DOHH2 (cell line): ENCODE measurements around the gene LRMDA.

ENCODE experiments used
- H3F3A ChIP-seq: fragments of 200-600 bp; sonication (generic), shearing (Covaris generic); 2 replicates; pipeline ENCODE4 v1.6.0; 2016; ENCODE audit warnings: antibody characterized with exemption, mild to moderate bottlenecking; ENCODE audit not compliant: control insufficient read depth, insufficient read depth
- H3K27ac ChIP-seq: fragments of 200-600 bp; sonication (generic); 2 replicates; pipeline ENCODE4 v1.5.1; 2014; ENCODE audit warnings: low read depth, mild to moderate bottlenecking, low read length, moderate library complexity
- H3K27me3 ChIP-seq: fragments of 200-600 bp; sonication (generic); 2 replicates; pipeline ENCODE4 v1.6.1; 2014; ENCODE audit warnings: mild to moderate bottlenecking, low read length, mixed read lengths; ENCODE audit not compliant: control insufficient read depth
- H3K36me3 ChIP-seq: fragments of 200-600 bp; sonication (generic); 2 replicates; pipeline ENCODE4 v1.6.1; 2014; ENCODE audit warnings: mild to moderate bottlenecking, low read length, moderate library complexity, mixed read lengths; ENCODE audit not compliant: control insufficient read depth
- H3K4me1 ChIP-seq: fragments of 200-600 bp; sonication (generic); 2 replicates; pipeline ENCODE4 v1.6.1; 2014; ENCODE audit warnings: mild to moderate bottlenecking, low read length, mixed read lengths; ENCODE audit not compliant: control insufficient read depth
- H3K4me2 ChIP-seq: fragments of 200-600 bp; sonication (generic); 2 replicates; pipeline ENCODE4 v1.6.0; 2014; ENCODE audit warnings: mild to moderate bottlenecking, low read length, moderate library complexity
- H3K4me3 ChIP-seq: fragments of 200-600 bp; sonication (generic); 2 replicates; pipeline ENCODE4 v1.5.1; 2014; ENCODE audit warnings: mild to moderate bottlenecking, low read length, mixed read lengths
- H3K79me2 ChIP-seq: fragments of 200-600 bp; sonication (generic); 2 replicates; pipeline ENCODE4 v1.6.1; 2014; ENCODE audit warnings: mild to moderate bottlenecking, low read length, mixed read lengths; ENCODE audit not compliant: control insufficient read depth
- H3K9me2 ChIP-seq: fragments of 200-600 bp; sonication (generic); replicated peaks from 2 replicates; pipeline ENCODE4 v1.6.1; 2014; ENCODE audit warnings: mild to moderate bottlenecking, low read length, mixed read lengths; ENCODE audit not compliant: control insufficient read depth
- H3K9me3 ChIP-seq: fragments of 200-600 bp; sonication (generic); 2 replicates; pipeline ENCODE4 v1.6.1; 2014; ENCODE audit warnings: antibody characterized with exemption, low read length, mixed read lengths; ENCODE audit not compliant: control insufficient read depth, insufficient read depth
- H4K20me1 ChIP-seq: fragments of 200-600 bp; sonication (generic); 2 replicates; pipeline ENCODE4 v1.6.0; 2014; ENCODE audit warnings: low read depth, mild to moderate bottlenecking, antibody characterized with exemption, low read length, moderate library complexity; ENCODE audit not compliant: control insufficient read depth, insufficient read depth
- CTCF ChIP-seq: fragments of 200-600 bp; sonication (generic); IDR thresholded peaks from one replicate; pipeline ENCODE4 v1.5.1; 2014; ENCODE audit warnings: antibody characterized with exemption, mild to moderate bottlenecking, low read depth, low read length; ENCODE audit not compliant: poor library complexity, severe bottlenecking
- EZH2phosphoT487 ChIP-seq: fragments of 200-600 bp; sonication (generic); IDR thresholded peaks from 2 replicates; pipeline ENCODE4 v1.6.1; 2017; ENCODE audit warnings: borderline replicate concordance, mild to moderate bottlenecking, antibody characterized with exemption, low read length, moderate library complexity, mixed read lengths

LRMDA gene

GRCh38 chr10:75505293-75505692 lies 73.9 kb downstream of the LRMDA start:
- no peak overlapping the region for H3K4me2 ChIP-seq
- no peaks in the 10 kb centered on the region for H3K9me2 ChIP-seq

GRCh38 chr10:75505840-75506506 lies 74.5 kb downstream of the LRMDA start:
- no peaks in the 10 kb centered on the region for H3K79me2 ChIP-seq
- TF ChIP-seq EZH2phosphoT487 (no peak), CTCF (no peak)
- no peaks in the 10 kb centered on the region for H3K4me1 ChIP-seq
- H3K4me3 ChIP-seq, result no peak overlapping the region
- H3K27me3 ChIP-seq, result no peaks in the 10 kb centered on the region
- H3K4me2 ChIP-seq, result no peak overlapping the region
- no peaks in the 10 kb centered on the region for H3F3A ChIP-seq
- no peaks in the 10 kb centered on the region for H3K36me3 ChIP-seq
- no peaks in the 10 kb centered on the region for H3K9me3 ChIP-seq
- H3K27ac ChIP-seq, result no peak overlapping the region
- no peaks in the 10 kb centered on the region for H4K20me1 ChIP-seq
- H3K9me2 ChIP-seq, result no peaks in the 10 kb centered on the region

More at GRCh38 chr10:75505293-75505692, 73.9 kb downstream of the LRMDA start:
- Histone ChIP-seq H3K4me1 (no peaks in the 10 kb centered on the region), H3K36me3 (no peaks in the 10 kb centered on the region), H3K27ac (no peak overlapping the region), H4K20me1 (no peaks in the 10 kb centered on the region), H3F3A (no peaks in the 10 kb centered on the region), H3K4me3 (no peak overlapping the region), H3K27me3 (no peaks in the 10 kb centered on the region), H3K79me2 (no peaks in the 10 kb centered on the region), H3K9me3 (no peaks in the 10 kb centered on the region)
- TF ChIP-seq CTCF, result no peak
- no peak for TF ChIP-seq EZH2phosphoT487

DNA sequence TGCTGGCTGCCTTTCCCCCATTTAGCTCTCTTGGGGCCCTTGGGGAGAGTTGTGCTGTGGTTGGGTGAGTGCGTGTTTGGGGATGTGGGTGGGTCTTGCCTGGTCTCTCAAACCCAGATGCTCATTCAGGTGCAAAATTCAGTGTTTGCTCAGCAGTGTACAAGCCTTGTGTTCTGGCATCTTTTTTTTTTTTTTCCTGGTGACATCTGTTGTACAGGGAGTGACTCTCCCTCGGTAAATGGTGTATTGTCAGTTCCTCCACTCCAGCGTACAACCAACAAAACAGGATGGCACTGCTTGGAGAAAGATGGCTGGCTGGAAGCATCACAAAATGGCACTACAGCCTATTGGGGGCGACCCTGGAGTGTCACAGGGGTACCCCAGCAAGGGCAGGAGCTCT lies 75.5 kb downstream of the LRMDA start:
- no peak for TF ChIP-seq CTCF
- TF ChIP-seq EZH2phosphoT487, result no peak
- Histone ChIP-seq H3K27me3 (no peaks in the 10 kb centered on the region), H3K9me3 (no peaks in the 10 kb centered on the region), H4K20me1 (no peaks in the 10 kb centered on the region), H3K4me1 (no peaks in the 10 kb centered on the region), H3K4me3 (no peak overlapping the region), H3F3A (no peaks in the 10 kb centered on the region), H3K79me2 (no peaks in the 10 kb centered on the region), H3K4me2 (no peak overlapping the region), H3K9me2 (no peaks in the 10 kb centered on the region), H3K27ac (no peak overlapping the region), H3K36me3 (no peaks in the 10 kb centered on the region)
